ENCODE measurements around the gene ZFAND3.

DNA sequence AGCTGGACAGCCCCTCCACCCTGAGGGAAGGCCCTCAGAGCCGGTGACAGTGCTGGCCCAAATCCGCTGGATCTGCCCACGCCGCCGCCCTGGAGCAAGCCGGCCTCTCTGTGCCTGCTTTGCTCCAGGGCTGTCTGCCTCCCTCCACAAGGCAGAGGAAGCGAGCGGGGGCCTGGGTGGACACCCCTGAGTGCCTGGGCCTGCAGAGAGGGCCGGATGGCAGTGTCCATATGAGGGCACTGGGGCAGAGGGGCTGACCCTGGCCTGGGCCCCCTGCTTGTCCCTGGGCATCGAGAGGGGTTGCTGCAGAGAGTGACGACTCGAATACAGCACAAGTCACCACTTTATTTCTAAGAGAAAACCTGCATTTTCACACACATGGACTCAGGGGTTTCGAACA is 348.6 kb downstream of the ZFAND3 start:
- TF ChIP-seq, protein P1, sequence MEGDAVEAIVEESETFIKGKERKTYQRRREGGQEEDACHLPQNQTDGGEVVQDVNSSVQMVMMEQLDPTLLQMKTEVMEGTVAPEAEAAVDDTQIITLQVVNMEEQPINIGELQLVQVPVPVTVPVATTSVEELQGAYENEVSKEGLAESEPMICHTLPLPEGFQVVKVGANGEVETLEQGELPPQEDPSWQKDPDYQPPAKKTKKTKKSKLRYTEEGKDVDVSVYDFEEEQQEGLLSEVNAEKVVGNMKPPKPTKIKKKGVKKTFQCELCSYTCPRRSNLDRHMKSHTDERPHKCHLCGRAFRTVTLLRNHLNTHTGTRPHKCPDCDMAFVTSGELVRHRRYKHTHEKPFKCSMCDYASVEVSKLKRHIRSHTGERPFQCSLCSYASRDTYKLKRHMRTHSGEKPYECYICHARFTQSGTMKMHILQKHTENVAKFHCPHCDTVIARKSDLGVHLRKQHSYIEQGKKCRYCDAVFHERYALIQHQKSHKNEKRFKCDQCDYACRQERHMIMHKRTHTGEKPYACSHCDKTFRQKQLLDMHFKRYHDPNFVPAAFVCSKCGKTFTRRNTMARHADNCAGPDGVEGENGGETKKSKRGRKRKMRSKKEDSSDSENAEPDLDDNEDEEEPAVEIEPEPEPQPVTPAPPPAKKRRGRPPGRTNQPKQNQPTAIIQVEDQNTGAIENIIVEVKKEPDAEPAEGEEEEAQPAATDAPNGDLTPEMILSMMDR (conservative IDR thresholded peaks at IDR 0.05; ENCODE audit: low read depth, low read length): no peak
- TF ChIP-seq EZH2 (IDR thresholded peaks at IDR 0.05; ENCODE audit: low read length, unreplicated experiment): no peak
- TF ChIP-seq EZH2phosphoT487 (IDR thresholded peaks at IDR 0.05; ENCODE audit: borderline replicate concordance, low read length): no peak

All from PC-3 (cell line).